ENCODE measurements around the gene ITGB4.

Gene ITGB4

DNA sequence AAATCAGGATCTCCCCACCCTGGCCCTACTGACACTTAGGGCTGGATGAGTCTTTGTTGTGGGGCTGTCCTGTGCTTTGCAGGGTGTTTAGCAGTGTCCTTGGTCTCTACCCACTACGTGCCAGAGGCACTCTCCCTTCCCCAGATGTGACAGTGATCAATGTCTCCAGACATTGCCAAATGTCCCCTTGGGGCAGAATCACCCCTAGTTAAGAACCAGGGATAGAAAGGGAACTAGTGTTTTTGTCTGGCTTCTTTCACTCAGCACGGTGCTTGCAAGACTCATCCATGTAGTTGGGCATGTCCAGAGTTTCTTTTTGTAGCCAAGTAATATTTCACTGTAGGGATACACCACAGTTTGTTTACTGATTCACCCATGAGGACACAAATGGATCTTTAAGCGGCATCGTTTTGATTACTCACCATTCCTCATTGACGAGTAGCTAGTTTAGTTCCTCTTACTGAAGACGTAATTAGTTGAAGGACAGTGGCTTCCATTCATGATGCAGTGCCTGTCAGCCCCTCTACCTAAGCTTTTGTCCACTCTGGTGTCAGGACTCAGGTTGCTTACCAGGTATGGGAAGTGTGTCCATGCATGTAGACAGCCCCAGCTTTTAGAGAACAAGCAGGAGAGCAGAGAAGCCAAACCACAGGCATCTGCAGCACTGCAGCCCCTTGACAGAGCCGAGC is 26.0 kb upstream of the ITGB4 start:
- intact Hi-C loops (cut with DNase I) = no loop called here

DNA sequence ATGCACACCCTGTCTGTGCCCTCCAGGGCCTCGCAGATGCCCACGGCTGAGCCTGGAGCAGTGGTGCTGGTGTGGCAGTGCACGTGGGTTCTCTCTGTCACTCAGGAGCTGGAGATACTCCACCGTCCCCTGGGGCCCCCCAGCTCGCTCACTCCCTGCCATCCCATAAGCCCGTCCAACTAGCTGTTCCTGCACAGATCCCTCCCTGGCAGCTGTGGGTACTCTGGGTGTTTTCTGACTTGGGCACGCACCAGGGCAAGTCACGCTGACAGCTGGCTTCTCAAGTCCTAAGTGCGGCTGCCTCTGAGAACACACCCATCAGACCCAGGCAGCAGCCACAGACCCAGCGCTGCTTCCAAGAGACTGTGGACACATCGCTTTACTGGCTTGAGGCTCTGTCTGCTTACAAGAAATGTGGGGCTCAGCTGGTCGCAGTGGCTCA is 25.4 kb upstream of the ITGB4 start:
- DNase-seq = peak in 41 of 42 donors; percentile 47 to 92 (median 70)
- intact Hi-C loops (cut with DNase I) = no loop called here

More for the DNA sequence above, 26.0 kb upstream of the ITGB4 start:
- no peak for DNase-seq

GRCh38 chr17:75697651-75698291 is 23.5 kb upstream of the ITGB4 start:
- intact Hi-C loops (cut with DNase I) = no loop called here
- DNase-seq = peak; percentile 66 to 94 (median 85)

- intact Hi-C loops (cut with DNase I) = no loop called here
- no peak for DNase-seq
Observed at GRCh38 chr17:75698659-75699058, 22.6 kb upstream of the ITGB4 start.

GRCh38 chr17:75701288-75701687 is 20.0 kb upstream of the ITGB4 start:
- intact Hi-C loops (cut with DNase I) = no loop called here

GRCh38 chr17:75703191-75703590 is 18.1 kb upstream of the ITGB4 start:
- intact Hi-C loops (cut with DNase I) = no loop called here
- no peak for DNase-seq

More at GRCh38 chr17:75701288-75701687, 20.0 kb upstream of the ITGB4 start:
- DNase-seq = no peak

GRCh38 chr17:75703591-75703990 is 17.7 kb upstream of the ITGB4 start:
- DNase-seq = no peak
- intact Hi-C loops (cut with DNase I) = no loop called here

DNA sequence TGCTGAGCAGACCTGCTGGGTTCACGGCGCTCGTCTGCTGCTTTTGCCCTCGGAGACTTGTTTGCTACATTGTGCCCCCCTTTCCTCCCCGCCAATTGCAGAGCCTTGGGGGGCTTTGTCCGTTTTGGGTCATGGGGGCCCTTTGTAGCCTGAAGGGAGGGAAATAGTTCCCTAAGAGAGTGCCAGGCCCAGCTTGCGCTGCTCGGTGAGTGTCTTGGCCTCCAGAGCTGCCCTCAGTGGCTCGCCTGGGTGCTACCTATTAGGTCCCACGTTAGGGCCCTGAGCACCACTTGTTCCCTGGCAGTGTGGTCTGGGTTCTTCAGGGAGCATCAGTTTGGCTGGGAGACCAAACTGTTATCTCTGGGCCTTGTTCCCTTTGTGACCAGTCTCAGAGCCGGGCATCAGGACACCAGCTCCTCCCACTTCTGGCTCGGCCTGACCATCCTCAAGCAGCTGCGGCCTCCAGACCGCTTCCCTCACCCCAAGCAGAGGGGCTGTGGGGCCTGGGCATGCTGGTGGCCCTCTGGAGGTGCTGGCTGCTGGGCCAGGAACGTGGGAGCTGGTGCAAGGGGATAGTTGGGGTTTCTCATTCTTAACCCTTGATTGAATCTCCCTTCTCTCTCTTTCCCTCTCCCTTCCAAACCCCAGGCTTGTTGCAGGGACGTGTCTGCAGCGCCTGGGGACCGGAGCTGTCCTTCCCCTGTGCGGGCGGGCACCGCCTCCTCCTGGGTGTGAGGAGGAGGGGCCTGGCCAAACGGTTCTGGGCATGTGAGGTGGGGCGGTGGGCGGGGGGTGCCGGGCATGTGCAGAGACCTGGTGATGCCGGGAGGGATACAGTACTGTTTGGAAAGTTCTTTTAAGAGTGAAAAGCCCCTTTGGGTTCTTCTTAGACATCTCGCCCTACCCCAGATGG is 16.0 kb upstream of the ITGB4 start:
- DNase-seq = peak in 29 of 42 donors; percentile 28 to 83 (median 56)
- intact Hi-C loops (cut with DNase I) = no loop called here

DNA sequence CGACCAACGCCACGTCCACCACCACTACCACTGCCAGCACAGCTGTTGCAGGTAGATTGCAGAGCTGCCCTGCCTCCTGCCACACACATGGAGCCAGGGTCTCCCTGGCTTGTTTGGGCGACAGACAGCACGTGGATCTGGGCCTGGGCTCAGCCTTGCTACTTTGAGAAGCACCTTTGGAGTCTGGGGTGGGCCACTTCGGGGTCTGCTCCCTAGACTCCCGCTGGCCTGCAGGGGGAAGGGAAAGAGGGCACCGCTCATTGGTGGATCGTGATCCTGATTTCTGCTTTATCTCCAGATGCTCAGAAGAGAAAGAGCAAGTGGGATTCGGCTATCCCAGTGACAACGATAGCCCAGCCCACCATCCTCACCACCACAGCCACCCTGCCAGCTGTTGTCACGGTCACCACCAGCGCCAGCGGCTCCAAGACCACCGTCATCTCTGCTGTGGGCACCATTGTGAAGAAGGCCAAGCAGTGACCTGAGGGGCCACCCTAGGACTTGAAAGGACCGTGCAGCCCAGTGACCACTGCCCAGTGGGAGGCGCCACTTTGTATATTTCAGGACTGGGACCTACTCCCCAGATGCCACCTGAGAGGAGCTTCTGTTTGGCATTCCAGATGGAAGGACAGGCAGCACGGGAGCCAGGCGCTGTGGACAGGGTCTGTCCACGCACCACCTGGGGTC is 15.1 kb upstream of the ITGB4 start:
- intact Hi-C loops (cut with DNase I) = no loop called here
- no peak for DNase-seq

DNA sequence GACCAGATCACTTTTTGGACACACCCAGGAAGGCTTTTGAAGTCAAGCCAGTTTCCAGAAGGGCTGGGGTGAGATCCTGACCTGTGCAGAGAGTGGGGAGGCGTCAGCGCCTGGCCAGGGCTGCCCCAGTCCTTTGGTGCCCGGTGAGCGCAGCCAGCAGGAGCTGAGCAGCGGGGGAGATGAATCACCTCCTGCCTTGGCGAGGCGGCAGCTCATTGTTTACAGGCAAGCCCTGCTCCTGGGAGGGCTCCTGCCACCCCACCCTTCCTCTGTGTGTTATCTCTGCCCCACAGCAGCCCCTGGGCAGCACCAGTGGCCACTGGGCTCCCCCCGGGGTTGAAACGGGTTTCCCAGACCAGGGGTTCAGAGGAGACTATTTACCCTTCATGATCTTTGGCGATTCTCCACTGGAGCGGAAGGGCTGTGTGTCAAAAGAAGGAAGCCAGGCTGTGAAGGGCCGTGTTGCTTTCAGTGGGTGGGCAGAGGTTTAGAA is 14.1 kb upstream of the ITGB4 start:
- intact Hi-C loops (cut with DNase I) = no loop called here
- no peak for DNase-seq

DNA sequence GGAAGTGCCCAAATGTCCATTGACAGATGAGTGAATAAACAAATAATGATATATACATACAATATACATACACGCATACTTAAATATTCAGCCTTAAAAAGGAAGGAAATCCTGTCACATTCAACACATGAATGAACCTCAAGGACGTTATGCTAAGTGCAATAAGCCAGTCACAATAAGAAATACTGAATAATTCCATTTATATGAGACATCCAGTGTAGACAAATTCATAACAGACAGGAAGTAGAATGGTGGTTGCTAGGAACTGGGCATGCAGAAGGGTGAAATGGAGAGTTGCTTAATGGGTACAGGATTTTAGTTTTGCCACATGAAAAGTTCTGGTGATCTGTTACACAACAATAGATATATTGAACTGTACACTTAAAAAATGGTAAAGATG is 8.8 kb upstream of the ITGB4 start:
- intact Hi-C loops (cut with DNase I) = no loop called here
- no peak for DNase-seq

- no peak for DNase-seq
- intact Hi-C loops (cut with DNase I) = no loop called here
Observed at GRCh38 chr17:75719732-75720131, 1.5 kb upstream of the ITGB4 start.

- peak in 1 of 42 donors; percentile 34 for DNase-seq
- intact Hi-C loops (cut with DNase I) = no loop called here
Observed at GRCh38 chr17:75721463-75722011, 278 bp downstream of the ITGB4 start.

DNA sequence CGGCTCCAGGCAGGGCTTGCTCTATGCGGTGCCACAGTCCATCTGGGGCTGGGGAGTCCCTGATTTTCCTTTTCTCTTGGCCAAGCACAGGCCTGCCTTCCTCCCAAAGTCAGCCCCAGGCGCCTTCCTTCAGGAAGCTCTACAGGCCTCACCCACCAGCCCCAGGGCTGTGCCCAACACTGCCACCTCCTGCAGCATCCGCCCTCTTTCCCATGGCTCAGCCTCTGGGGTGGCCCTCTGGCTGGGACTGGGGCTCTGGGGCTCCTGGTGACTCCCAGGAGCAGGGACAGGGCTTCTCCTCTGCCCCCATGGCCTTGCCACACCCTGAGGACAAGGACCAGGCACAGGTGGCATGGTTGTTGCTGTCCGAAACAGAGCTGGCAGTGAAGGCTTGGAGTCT is 817 bp downstream of the ITGB4 start:
- intact Hi-C loops (cut with DNase I) = no loop called here
- DNase-seq = peak in 8 of 42 donors; percentile 28 to 49 (median 32)

GRCh38 chr17:75722542-75723095 is 1.4 kb downstream of the ITGB4 start:
- intact Hi-C loops (cut with DNase I) = no loop called here
- no peak for DNase-seq

GRCh38 chr17:75723171-75723930 is 2.1 kb downstream of the ITGB4 start:
- intact Hi-C loops (cut with DNase I) = no loop called here
- DNase-seq = no peak
